Rectal smooth muscle tissue (tissue), 1 donor: ENCODE data around the gene MAML2.

ENCODE experiments used
- H3K27ac ChIP-seq: one replicate; pipeline ENCODE4 v1.7.0; 2013; ENCODE audit warnings: low read depth, low read length, inconsistent platforms
- H3K27me3 ChIP-seq: one replicate; pipeline ENCODE4 v1.7.0; 2013; ENCODE audit warnings: low read length; ENCODE audit not compliant: control insufficient read depth, insufficient read depth
- H3K36me3 ChIP-seq: one replicate; pipeline ENCODE4 v1.7.0; 2013; ENCODE audit warnings: low read length; ENCODE audit not compliant: control insufficient read depth, insufficient read depth
- H3K4me1 ChIP-seq: one replicate; pipeline ENCODE4 v1.7.0; 2013; ENCODE audit warnings: low read length; ENCODE audit not compliant: control insufficient read depth, insufficient read depth
- H3K4me3 ChIP-seq: one replicate; pipeline ENCODE4 v1.7.0; 2013; ENCODE audit warnings: low read length
- H3K9ac ChIP-seq: one replicate; pipeline ENCODE4 v1.7.0; 2013; ENCODE audit warnings: low read length

MAML2 gene

GRCh38 chr11:96229354-96229977 is 113.5 kb downstream of the MAML2 start:
- Histone ChIP-seq H3K27ac (no peak overlapping the region), H3K4me3 (no peak overlapping the region), H3K4me1 (peaks cover 5% of the 10 kb centered on the region), H3K36me3 (no peaks in the 10 kb centered on the region), H3K9ac (no peak overlapping the region), H3K27me3 (no peaks in the 10 kb centered on the region)

GRCh38 chr11:96228910-96229309 is 114.1 kb downstream of the MAML2 start:
- Histone ChIP-seq H3K4me1 (peaks cover 5% of the 10 kb centered on the region), H3K4me3 (no peak overlapping the region), H3K36me3 (no peaks in the 10 kb centered on the region), H3K27me3 (no peaks in the 10 kb centered on the region), H3K27ac (no peak overlapping the region), H3K9ac (no peak overlapping the region)

GRCh38 chr11:96228473-96228891 is 114.5 kb downstream of the MAML2 start:
- no peaks in the 10 kb centered on the region for H3K36me3 ChIP-seq
- H3K4me3 ChIP-seq = no peak overlapping the region
- H3K9ac ChIP-seq = no peak overlapping the region
- peaks cover 5% of the 10 kb centered on the region for H3K4me1 ChIP-seq
- H3K27ac ChIP-seq = peak overlapping the region; percentile 40
- no peaks in the 10 kb centered on the region for H3K27me3 ChIP-seq

GRCh38 chr11:96227244-96227643 is 115.8 kb downstream of the MAML2 start:
- peaks cover 5% of the 10 kb centered on the region for H3K4me1 ChIP-seq
- no peak overlapping the region for H3K27ac ChIP-seq
- H3K9ac ChIP-seq = no peak overlapping the region
- no peaks in the 10 kb centered on the region for H3K36me3 ChIP-seq
- H3K4me3 ChIP-seq = no peak overlapping the region
- no peaks in the 10 kb centered on the region for H3K27me3 ChIP-seq

- H3K27ac ChIP-seq = no peak overlapping the region
- H3K36me3 ChIP-seq = no peaks in the 10 kb centered on the region
- H3K27me3 ChIP-seq = no peaks in the 10 kb centered on the region
- H3K9ac ChIP-seq = no peak overlapping the region
- no peaks in the 10 kb centered on the region for H3K4me1 ChIP-seq
- H3K4me3 ChIP-seq = no peak overlapping the region
Observed at GRCh38 chr11:96223083-96223482, 119.9 kb downstream of the MAML2 start.

GRCh38 chr11:96222102-96222501 is 120.9 kb downstream of the MAML2 start:
- Histone ChIP-seq H3K4me3 (no peak overlapping the region), H3K36me3 (no peaks in the 10 kb centered on the region), H3K4me1 (no peaks in the 10 kb centered on the region), H3K9ac (no peak overlapping the region), H3K27me3 (no peaks in the 10 kb centered on the region), H3K27ac (no peak overlapping the region)

- H3K9ac ChIP-seq = no peak overlapping the region
- no peak overlapping the region for H3K4me3 ChIP-seq
- H3K36me3 ChIP-seq = no peaks in the 10 kb centered on the region
- H3K27ac ChIP-seq = no peak overlapping the region
- no peaks in the 10 kb centered on the region for H3K27me3 ChIP-seq
- no peaks in the 10 kb centered on the region for H3K4me1 ChIP-seq
Observed at GRCh38 chr11:96221244-96222070, 121.5 kb downstream of the MAML2 start.

- Histone ChIP-seq H3K27ac (no peak overlapping the region), H3K4me3 (no peak overlapping the region), H3K4me1 (no peaks in the 10 kb centered on the region), H3K36me3 (no peaks in the 10 kb centered on the region), H3K27me3 (no peaks in the 10 kb centered on the region), H3K9ac (no peak overlapping the region)
Observed at GRCh38 chr11:96219981-96220623, 122.9 kb downstream of the MAML2 start.

- Histone ChIP-seq H3K4me1 (no peaks in the 10 kb centered on the region), H3K4me3 (no peak overlapping the region)
Observed at GRCh38 chr11:96218901-96219300, 124.1 kb downstream of the MAML2 start.

GRCh38 chr11:96218006-96218405 is 125.0 kb downstream of the MAML2 start:
- no peak overlapping the region for H3K4me3 ChIP-seq
- H3K36me3 ChIP-seq = no peaks in the 10 kb centered on the region
- no peak overlapping the region for H3K27ac ChIP-seq
- H3K9ac ChIP-seq = no peak overlapping the region
- no peaks in the 10 kb centered on the region for H3K27me3 ChIP-seq
- H3K4me1 ChIP-seq = no peaks in the 10 kb centered on the region

More at GRCh38 chr11:96218901-96219300, 124.1 kb downstream of the MAML2 start:
- H3K27me3 ChIP-seq = no peaks in the 10 kb centered on the region
- H3K36me3 ChIP-seq = no peaks in the 10 kb centered on the region
- H3K9ac ChIP-seq = no peak overlapping the region
- H3K27ac ChIP-seq = no peak overlapping the region

GRCh38 chr11:96217206-96217605 is 125.8 kb downstream of the MAML2 start:
- H3K4me3 ChIP-seq = no peak overlapping the region
- no peaks in the 10 kb centered on the region for H3K4me1 ChIP-seq
- H3K27ac ChIP-seq = no peak overlapping the region
- H3K27me3 ChIP-seq = no peaks in the 10 kb centered on the region
- H3K36me3 ChIP-seq = no peaks in the 10 kb centered on the region
- H3K9ac ChIP-seq = no peak overlapping the region

- Histone ChIP-seq H3K4me3 (no peak overlapping the region), H3K27ac (peak overlapping the region; percentile 3), H3K9ac (no peak overlapping the region), H3K36me3 (no peaks in the 10 kb centered on the region), H3K27me3 (no peaks in the 10 kb centered on the region), H3K4me1 (no peaks in the 10 kb centered on the region)
Observed at GRCh38 chr11:96215826-96216225, 127.2 kb downstream of the MAML2 start.
